ENCODE data around the gene RTN4R. TPM values are rescaled to one million over a fixed set of nuclear protein-coding genes. Genes with fewer than 3 reads are reported as not detected.
A peak's percentile ranks its signal among the peaks of the same experiment; 100 is the strongest.
"Not testable (repeated sequence)": the region's sequence is repeated elsewhere in the genome, so short reads cannot be mapped to it uniquely, and the experiment has no call there.

RTN4R gene
- total RNA-seq, 1 experiment from 2014 or later: 25.0 TPM

DNA sequence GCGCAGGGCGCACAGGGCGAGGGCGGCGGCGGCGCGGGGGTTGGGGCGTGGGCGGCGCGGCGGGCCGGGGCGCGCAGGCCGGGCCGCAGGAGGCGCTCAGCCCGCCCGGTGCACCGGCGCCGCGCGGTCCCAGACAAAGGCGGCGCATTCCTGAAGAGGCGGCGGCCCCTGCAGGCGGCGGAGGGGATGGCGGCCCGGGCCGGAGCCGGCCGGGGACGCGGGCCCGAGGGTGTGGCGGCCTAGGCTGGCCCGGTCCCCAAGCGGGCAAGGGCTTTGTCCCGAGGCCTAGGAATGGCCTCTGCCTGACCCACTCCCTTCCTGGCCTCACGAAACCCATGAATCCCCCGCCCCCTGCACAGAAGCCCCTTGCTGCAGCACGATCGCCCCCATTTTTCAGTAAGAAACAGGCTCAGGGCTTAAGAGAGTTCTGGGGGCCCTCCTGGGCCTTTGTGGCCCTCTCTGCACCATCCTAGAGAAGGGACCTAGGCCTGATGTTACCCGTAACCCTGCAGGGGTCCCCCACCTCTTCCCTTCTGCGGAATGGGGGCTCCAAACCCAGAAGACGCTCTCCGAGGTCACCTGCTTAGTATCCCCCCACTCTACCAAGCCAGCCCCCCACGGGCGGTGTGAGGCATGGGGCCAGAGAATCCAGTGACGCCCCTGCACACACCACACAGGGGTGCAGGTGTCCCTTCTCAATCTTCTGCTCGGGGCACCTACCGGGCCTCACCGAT, at the start of gene RTN4R (continued):
- TF ChIP-seq, protein P1, sequence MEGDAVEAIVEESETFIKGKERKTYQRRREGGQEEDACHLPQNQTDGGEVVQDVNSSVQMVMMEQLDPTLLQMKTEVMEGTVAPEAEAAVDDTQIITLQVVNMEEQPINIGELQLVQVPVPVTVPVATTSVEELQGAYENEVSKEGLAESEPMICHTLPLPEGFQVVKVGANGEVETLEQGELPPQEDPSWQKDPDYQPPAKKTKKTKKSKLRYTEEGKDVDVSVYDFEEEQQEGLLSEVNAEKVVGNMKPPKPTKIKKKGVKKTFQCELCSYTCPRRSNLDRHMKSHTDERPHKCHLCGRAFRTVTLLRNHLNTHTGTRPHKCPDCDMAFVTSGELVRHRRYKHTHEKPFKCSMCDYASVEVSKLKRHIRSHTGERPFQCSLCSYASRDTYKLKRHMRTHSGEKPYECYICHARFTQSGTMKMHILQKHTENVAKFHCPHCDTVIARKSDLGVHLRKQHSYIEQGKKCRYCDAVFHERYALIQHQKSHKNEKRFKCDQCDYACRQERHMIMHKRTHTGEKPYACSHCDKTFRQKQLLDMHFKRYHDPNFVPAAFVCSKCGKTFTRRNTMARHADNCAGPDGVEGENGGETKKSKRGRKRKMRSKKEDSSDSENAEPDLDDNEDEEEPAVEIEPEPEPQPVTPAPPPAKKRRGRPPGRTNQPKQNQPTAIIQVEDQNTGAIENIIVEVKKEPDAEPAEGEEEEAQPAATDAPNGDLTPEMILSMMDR (IDR thresholded peaks at IDR 0.05): peak; percentile 54; the same call in 1 of the 2 replicates

DNA sequence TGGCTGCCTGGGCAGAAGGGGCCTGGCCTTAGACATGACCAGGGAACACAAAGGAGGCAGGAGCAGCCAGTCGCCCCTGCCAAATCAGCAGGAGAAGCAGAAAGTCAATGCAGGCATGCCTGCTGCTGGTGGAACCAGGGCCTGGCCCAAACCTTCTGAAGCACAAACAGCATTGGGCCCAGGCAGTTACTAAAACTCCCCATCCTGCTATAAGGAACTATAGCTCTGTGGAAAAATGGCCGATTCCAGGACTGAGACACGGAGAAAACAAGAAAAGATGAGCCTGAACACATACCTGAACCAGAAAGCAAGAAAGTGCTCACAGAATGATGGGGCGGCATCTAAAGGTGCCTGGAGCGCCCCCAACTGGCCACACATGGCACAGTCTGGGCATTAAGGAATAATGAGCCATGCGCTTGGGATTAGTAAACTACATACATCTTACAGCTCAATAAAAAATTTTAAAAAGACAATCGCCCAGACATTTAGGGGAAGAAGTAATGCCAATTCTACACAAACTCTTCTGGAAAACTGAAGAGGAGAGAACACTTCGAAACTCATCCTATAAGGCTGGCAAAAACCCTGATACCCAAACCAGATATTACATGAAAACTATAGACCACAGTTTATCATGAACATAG, 49.4 kb upstream of the RTN4R start:
- CTCF ChIA-PET: interaction anchor here (0.6 to 2.3 kb wide), 10 partner anchors 14 to 160 kb away, joined by 3 to 7 read pairs (median 4); partner anchors contain the start of gene ZNF74
- TF ChIP-seq, protein P1 (IDR thresholded peaks at IDR 0.05): peak; percentile 55
- Mint-ChIP-seq H3K4me1 (peaks cover 31% of the 10 kb centered on the region), H3K27ac (peak overlapping the region; percentile 80; the same call in 1 of the 2 replicates), H3K4me3 (peak overlapping the region; percentile 91)
- H3K36me3 Mint-ChIP-seq; H3K9me3 Mint-ChIP-seq; POLR2A ChIA-PET; H3K27me3 Mint-ChIP-seq (ENCODE audit: low read depth); ATAC-seq: not testable (repeated sequence)
- DNase-seq (ENCODE audit: low spot score): peak; percentile 53

DNA sequence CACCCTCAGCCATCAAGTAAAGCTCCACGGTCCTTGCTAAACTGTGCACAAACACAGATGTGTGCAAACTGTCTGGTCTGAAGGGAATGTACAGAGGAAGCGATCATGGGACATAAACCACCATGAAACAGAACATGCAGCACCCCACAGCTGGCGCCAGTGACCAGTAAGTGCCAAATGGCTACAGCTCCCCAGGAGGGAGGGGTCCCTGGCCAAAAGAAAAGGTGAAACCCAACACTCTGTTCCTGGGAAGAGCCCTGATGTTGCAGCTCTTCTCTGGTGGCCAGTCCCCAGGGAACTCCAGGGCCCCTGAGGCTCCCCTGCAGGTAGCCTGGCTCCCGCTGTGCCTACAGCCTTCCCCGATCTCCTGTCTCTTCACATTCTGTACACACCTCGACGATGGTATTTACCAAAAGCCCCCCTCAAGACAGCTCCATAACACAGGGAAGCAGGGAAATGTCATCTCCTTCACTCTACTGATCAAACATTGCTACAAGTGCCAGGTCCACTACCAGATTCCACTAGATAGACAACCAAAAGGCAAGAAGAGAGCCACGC, 48.8 kb upstream of the RTN4R start:
- ChIA-PET POLR2A (no interaction called here), CTCF (interaction anchor here (0.6 to 2.3 kb wide), 9 partner anchors 14 to 160 kb away, joined by 3 to 7 read pairs (median 4); partner anchors contain the start of gene ZNF74)
- H3K27me3 Mint-ChIP-seq (ENCODE audit: low read depth): no peaks in the 10 kb centered on the region
- H3K4me3 Mint-ChIP-seq: no peak overlapping the region
- no peaks in the 10 kb centered on the region for H3K9me3 Mint-ChIP-seq
- TF ChIP-seq ZBTB21 (CRISPR knock-in tag; IDR thresholded peaks at IDR 0.05; ENCODE audit: borderline replicate concordance) (no peak), ZNF121 (CRISPR knock-in tag; IDR thresholded peaks at IDR 0.05) (no peak), IRF2 (CRISPR knock-in tag; IDR thresholded peaks at IDR 0.05; ENCODE audit: borderline replicate concordance, low read depth) (no peak), NFATC4 (CRISPR knock-in tag; IDR thresholded peaks at IDR 0.05) (no peak)
- TF ChIP-seq, protein P2, sequence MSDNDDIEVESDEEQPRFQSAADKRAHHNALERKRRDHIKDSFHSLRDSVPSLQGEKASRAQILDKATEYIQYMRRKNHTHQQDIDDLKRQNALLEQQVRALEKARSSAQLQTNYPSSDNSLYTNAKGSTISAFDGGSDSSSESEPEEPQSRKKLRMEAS (CRISPR knock-in tag; IDR thresholded peaks at IDR 0.05): no peak
- TF ChIP-seq, protein P1 (IDR thresholded peaks at IDR 0.05): no peak
- H3K27ac Mint-ChIP-seq: peak overlapping the region; percentile 80; the same call in 1 of the 2 replicates
- peaks cover 31% of the 10 kb centered on the region for H3K4me1 Mint-ChIP-seq
- DNase-seq (ENCODE audit: low spot score) (peak; percentile 7), ATAC-seq (no peak)
- H3K36me3 Mint-ChIP-seq: no peaks in the 10 kb centered on the region

DNA sequence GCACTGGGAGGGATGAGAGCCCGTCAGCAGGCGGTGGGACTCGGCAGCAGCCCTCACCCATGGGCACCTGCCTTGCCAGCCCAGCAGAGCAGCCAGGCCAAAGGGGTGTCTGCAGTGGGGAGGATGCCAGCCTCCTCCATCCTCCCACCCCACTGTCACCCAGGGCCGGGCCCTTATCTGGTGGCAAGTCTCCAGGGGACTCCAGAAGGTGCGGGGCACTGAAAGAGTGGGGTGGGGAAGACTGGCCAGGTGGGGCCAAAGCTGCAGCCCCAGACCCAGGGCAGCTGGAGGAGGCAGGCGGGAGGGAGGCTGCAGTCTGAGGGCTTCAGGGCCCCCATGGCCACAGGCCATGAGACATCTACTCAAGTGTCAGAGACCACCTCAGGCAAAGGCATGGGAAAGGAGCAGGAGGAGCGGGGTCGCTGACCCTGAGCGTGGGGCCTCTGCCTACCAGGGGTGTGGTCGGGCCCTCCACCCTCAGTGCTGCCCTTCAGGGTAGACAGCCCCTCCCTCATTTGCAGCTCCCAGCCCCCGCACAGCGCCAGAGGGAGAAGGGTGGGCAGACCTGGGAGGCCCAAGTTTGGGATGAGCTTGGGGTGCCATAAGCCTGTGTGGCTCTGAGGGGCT, 48.2 kb upstream of the RTN4R start:
- Mint-ChIP-seq H3K4me1 (peaks cover 25% of the 10 kb centered on the region), H3K27ac (no peak overlapping the region), H3K9me3 (no peaks in the 10 kb centered on the region), H3K4me3 (no peak overlapping the region), H3K27me3 (ENCODE audit: low read depth) (no peaks in the 10 kb centered on the region), H3K36me3 (no peaks in the 10 kb centered on the region)
- ATAC-seq (no peak), DNase-seq (ENCODE audit: low spot score) (peak; percentile 6)
- CTCF ChIA-PET: interaction anchor here (0.9 to 2.3 kb wide), 4 partner anchors 18 to 159 kb away, joined by 3 to 7 read pairs (median 4); no protein-coding TSS in a partner anchor
- POLR2A ChIA-PET: no interaction called here
- TF ChIP-seq, protein P3, sequence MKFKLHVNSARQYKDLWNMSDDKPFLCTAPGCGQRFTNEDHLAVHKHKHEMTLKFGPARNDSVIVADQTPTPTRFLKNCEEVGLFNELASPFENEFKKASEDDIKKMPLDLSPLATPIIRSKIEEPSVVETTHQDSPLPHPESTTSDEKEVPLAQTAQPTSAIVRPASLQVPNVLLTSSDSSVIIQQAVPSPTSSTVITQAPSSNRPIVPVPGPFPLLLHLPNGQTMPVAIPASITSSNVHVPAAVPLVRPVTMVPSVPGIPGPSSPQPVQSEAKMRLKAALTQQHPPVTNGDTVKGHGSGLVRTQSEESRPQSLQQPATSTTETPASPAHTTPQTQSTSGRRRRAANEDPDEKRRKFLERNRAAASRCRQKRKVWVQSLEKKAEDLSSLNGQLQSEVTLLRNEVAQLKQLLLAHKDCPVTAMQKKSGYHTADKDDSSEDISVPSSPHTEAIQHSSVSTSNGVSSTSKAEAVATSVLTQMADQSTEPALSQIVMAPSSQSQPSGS (CRISPR knock-in tag; IDR thresholded peaks at IDR 0.05; ENCODE audit: borderline replicate concordance, low read depth): no peak
- TF ChIP-seq OVOL2 (CRISPR knock-in tag; IDR thresholded peaks at IDR 0.05; ENCODE audit: borderline replicate concordance) (no peak), ZNF263 (CRISPR knock-in tag; IDR thresholded peaks at IDR 0.05; ENCODE audit: low read depth) (no peak), RELA (CRISPR knock-in tag; IDR thresholded peaks at IDR 0.05; ENCODE audit: borderline replicate concordance) (no peak), ZNF416 (CRISPR knock-in tag; IDR thresholded peaks at IDR 0.05) (no peak), CREM (CRISPR knock-in tag; IDR thresholded peaks at IDR 0.05) (no peak)
- TF ChIP-seq, protein P4, sequence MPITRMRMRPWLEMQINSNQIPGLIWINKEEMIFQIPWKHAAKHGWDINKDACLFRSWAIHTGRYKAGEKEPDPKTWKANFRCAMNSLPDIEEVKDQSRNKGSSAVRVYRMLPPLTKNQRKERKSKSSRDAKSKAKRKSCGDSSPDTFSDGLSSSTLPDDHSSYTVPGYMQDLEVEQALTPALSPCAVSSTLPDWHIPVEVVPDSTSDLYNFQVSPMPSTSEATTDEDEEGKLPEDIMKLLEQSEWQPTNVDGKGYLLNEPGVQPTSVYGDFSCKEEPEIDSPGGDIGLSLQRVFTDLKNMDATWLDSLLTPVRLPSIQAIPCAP (CRISPR knock-in tag; IDR thresholded peaks at IDR 0.05): no peak
- TF ChIP-seq, protein P5, sequence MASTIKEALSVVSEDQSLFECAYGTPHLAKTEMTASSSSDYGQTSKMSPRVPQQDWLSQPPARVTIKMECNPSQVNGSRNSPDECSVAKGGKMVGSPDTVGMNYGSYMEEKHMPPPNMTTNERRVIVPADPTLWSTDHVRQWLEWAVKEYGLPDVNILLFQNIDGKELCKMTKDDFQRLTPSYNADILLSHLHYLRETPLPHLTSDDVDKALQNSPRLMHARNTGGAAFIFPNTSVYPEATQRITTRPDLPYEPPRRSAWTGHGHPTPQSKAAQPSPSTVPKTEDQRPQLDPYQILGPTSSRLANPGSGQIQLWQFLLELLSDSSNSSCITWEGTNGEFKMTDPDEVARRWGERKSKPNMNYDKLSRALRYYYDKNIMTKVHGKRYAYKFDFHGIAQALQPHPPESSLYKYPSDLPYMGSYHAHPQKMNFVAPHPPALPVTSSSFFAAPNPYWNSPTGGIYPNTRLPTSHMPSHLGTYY (CRISPR knock-in tag; IDR thresholded peaks at IDR 0.05): no peak

Measured in WTC11 (cell line).